ENCODE measurements around the gene CCDC183.

Gene CCDC183

DNA sequence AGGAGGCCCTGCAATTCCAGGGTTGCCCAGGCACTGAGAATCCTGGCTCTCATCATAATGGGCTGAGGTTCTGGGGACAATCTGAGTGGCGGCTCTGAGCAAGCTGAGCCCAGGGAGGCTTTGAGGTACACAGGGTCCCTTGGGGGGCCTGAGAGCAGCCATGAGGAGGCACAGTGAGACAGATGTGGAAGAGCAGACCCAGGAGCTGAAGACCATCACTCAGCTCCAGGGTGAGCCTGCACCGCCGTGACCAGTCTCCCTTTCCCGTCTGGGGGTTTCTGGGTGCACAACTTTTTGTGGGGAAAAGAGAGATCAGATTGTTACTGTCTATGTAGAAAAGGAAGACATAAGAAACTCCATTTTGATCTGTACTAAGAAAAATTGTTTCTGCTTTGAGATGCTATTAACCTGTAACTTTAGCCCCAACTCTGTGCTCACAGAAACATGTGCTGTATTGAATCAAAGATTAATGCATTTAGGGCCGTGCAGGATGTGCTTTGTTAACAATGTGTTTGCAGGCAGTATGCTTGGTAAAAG, at the start of gene CCDC183:
TSS of gene CCDC183 (plus strand) at position 101 of the 537 bp plus-strand sequence. CDS start at position 161, 60 bp downstream.
- Histone ChIP-seq H3K4me3 (ENCODE audit: low read length) (no peak within 1 kb of the TSS), H4K20me1 (ENCODE audit: insufficient read depth, low read length) (no peaks in the 10 kb centered on the region), H3K79me2 (ENCODE audit: low read length) (peaks cover 18% of the 10 kb centered on the region), H3K36me3 (replicated peaks; ENCODE audit: insufficient read depth, low read length) (no peaks in the 10 kb centered on the region), H3K9ac (ENCODE audit: low read length) (no peak within 1 kb of the TSS), H3K9me3 (replicated peaks; ENCODE audit: insufficient read depth, low read length) (no peaks in the 10 kb centered on the region), H2AFZ (ENCODE audit: low read length) (no peak within 1 kb of the TSS), H3K9me2 (replicated peaks; ENCODE audit: insufficient read depth, low read length) (no peaks in the 10 kb centered on the region), H3K4me2 (ENCODE audit: low read depth, low read length) (peak within 1 kb of the TSS; percentile 9; the same call in 1 of the 2 replicates), H3K4me1 (ENCODE audit: low read length) (peaks cover 24% of the 10 kb centered on the region), H3K27me3 (replicated peaks; ENCODE audit: insufficient read depth, low read length) (no peaks in the 10 kb centered on the region; the same call in 1 of the 2 replicates), H3F3A (ENCODE audit: insufficient read depth, low read length) (peaks cover 18% of the 10 kb centered on the region), H3K27ac (ENCODE audit: low read length) (peak within 1 kb of the TSS; percentile 29; the same call in 1 of the 2 replicates)
- DNase-seq, result no peak
- TF ChIP-seq CTCF (IDR thresholded peaks at IDR 0.05; ENCODE audit: low read length) (no peak), EZH2 (optimal IDR thresholded peaks at IDR 0.05; ENCODE audit: low read depth, low read length) (no peak), EZH2phosphoT487 (IDR thresholded peaks at IDR 0.05; ENCODE audit: low read length) (no peak)

GRCh38 chr9:136746621-136747020, 49.5 kb upstream of the CCDC183 start:
- DNase-seq, result no peak
- Histone ChIP-seq H3K4me2 (ENCODE audit: low read depth, low read length) (no peak overlapping the region), H2AFZ (ENCODE audit: low read length) (no peak overlapping the region), H4K20me1 (ENCODE audit: insufficient read depth, low read length) (no peaks in the 10 kb centered on the region), H3K9me3 (replicated peaks; ENCODE audit: insufficient read depth, low read length) (no peaks in the 10 kb centered on the region), H3K79me2 (ENCODE audit: low read length) (no peaks in the 10 kb centered on the region), H3K9me2 (replicated peaks; ENCODE audit: insufficient read depth, low read length) (no peaks in the 10 kb centered on the region), H3K27ac (ENCODE audit: low read length) (no peak overlapping the region), H3K9ac (ENCODE audit: low read length) (no peak overlapping the region), H3K4me1 (ENCODE audit: low read length) (no peaks in the 10 kb centered on the region), H3K4me3 (ENCODE audit: low read length) (no peak overlapping the region), H3K27me3 (replicated peaks; ENCODE audit: insufficient read depth, low read length) (peaks cover 96% of the 10 kb centered on the region), H3F3A (ENCODE audit: insufficient read depth, low read length) (no peaks in the 10 kb centered on the region), H3K36me3 (replicated peaks; ENCODE audit: insufficient read depth, low read length) (no peaks in the 10 kb centered on the region)
- TF ChIP-seq EZH2 (optimal IDR thresholded peaks at IDR 0.05; ENCODE audit: low read depth, low read length) (peak; percentile 49), CTCF (IDR thresholded peaks at IDR 0.05; ENCODE audit: low read length) (no peak)

DNA sequence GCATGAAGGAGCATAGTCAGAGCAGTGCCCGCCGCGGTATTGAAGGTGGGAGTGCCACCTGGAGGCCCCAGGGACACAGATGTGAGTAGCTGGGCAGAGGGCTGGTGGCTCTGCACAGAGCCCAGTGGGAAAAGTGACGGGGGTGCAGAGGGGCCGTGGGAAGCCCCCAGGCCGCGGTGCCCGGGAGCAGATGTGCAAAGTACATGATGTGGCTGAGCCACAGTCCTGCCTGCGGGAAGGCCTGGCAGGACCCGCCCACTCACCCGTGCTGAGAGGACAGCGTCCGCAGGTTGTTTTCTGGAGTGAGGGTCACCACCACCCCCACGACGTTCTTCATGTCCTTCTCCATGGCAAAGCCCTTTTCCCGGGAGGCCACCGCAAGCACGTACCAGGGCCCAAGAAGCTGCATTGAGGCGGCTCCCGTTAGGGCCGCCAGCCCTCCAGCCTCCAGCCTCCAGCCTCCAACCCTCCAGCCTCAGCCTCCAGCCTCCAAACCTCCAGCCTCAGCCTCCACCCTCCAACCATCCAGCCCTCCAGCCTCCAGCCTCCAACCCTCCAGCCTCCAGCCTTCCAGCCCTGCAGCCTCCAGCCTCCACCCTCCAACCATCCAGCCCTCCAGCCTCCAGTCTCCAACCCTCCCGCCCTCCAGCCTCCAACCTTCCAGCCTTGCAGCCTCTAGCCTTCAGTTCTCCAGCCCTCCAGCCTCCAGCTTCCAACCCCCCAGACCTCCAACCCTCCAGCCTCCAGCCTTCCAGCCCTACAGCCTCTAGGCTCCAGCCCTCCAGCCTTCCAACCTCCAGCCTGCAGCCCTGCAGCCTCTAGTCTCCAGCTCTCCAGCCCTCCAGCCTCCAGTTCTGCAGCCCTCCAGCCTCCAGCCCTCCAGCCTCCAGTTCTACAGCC, 48.7 kb upstream of the CCDC183 start:
- Histone ChIP-seq H3K4me2 (ENCODE audit: low read depth, low read length) (no peak overlapping the region), H3K9ac (ENCODE audit: low read length) (no peak overlapping the region), H3K79me2 (ENCODE audit: low read length) (no peaks in the 10 kb centered on the region), H3F3A (ENCODE audit: insufficient read depth, low read length) (no peaks in the 10 kb centered on the region), H3K27ac (ENCODE audit: low read length) (no peak overlapping the region), H3K9me3 (replicated peaks; ENCODE audit: insufficient read depth, low read length) (no peaks in the 10 kb centered on the region), H3K9me2 (replicated peaks; ENCODE audit: insufficient read depth, low read length) (no peaks in the 10 kb centered on the region), H3K4me3 (ENCODE audit: low read length) (no peak overlapping the region), H3K36me3 (replicated peaks; ENCODE audit: insufficient read depth, low read length) (no peaks in the 10 kb centered on the region), H2AFZ (ENCODE audit: low read length) (no peak overlapping the region), H3K4me1 (ENCODE audit: low read length) (no peaks in the 10 kb centered on the region), H3K27me3 (replicated peaks; ENCODE audit: insufficient read depth, low read length) (peaks cover 96% of the 10 kb centered on the region), H4K20me1 (ENCODE audit: insufficient read depth, low read length) (no peaks in the 10 kb centered on the region)
- DNase-seq, result no peak
- TF ChIP-seq EZH2phosphoT487 (IDR thresholded peaks at IDR 0.05; ENCODE audit: low read length) (no peak), EZH2 (optimal IDR thresholded peaks at IDR 0.05; ENCODE audit: low read depth, low read length) (no peak), CTCF (IDR thresholded peaks at IDR 0.05; ENCODE audit: low read length) (no peak)
